Ishikawa (cell line): ENCODE results near the gene PVR.

ENCODE experiments used
- EP300 ChIP-seq: IDR thresholded peaks from 2 replicates; pipeline ENCODE4 v1.6.1; 2012; ENCODE audit warnings: borderline replicate concordance
- RAD21 ChIP-seq: IDR thresholded peaks from 2 replicates; pipeline ENCODE4 v1.6.1; 2012; ENCODE audit warnings: low read depth
- REST ChIP-seq: IDR thresholded peaks from 2 replicates; pipeline ENCODE4 v1.6.1; 2012; ENCODE audit warnings: low read depth, mild to moderate bottlenecking
- TAF1 ChIP-seq: IDR thresholded peaks from 2 replicates; pipeline ENCODE4 v1.6.1; 2012; ENCODE audit warnings: low read depth, mild to moderate bottlenecking
- TEAD4 ChIP-seq: IDR thresholded peaks from 2 replicates; pipeline ENCODE4 v1.6.1; 2012
- YY1 ChIP-seq: IDR thresholded peaks from 2 replicates; pipeline ENCODE4 v1.6.1; 2012; ENCODE audit warnings: low read depth
- ZBTB7A ChIP-seq: IDR thresholded peaks from 2 replicates; pipeline ENCODE4 v1.6.1; 2012; ENCODE audit warnings: low read depth
- TF ChIP-seq, protein P1 (sequence below): IDR thresholded peaks from 2 replicates; pipeline ENCODE4 v1.6.1; 2012

- TF ChIP-seq YY1 = no peak
- TF ChIP-seq, protein P1, sequence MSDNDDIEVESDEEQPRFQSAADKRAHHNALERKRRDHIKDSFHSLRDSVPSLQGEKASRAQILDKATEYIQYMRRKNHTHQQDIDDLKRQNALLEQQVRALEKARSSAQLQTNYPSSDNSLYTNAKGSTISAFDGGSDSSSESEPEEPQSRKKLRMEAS = no peak
- no peak for TF ChIP-seq TAF1
- no peak for TF ChIP-seq EP300
- no peak for TF ChIP-seq TEAD4
- no peak for TF ChIP-seq ZBTB7A
- no peak for TF ChIP-seq RAD21
- TF ChIP-seq REST = no peak
These were observed 1.3 kb upstream of the PVR start for GRCh38 chr19:44642377-44642776.
